Vagina (tissue), 2 donors: Measurements from ENCODE around the gene CDH13.

ENCODE experiments used
- POLR2A ChIP-seq, 2 donors: fragments of 450-650 bp; IDR thresholded peaks; one replicate each; pipeline ENCODE4 v1.6.1; 2017; ENCODE audit warnings: antibody characterized with exemption in 2 of 2, mild to moderate bottlenecking in 2 of 2, moderate library complexity in 2 of 2
- POLR2AphosphoS5 ChIP-seq, 2 donors: sonication (generic); formaldehyde crosslinking; IDR thresholded peaks; one replicate each; pipeline ENCODE4 v1.9.0; 2017; ENCODE audit warnings: antibody characterized with exemption in 2 of 2, mild to moderate bottlenecking in 2 of 2, low read depth in 1 of 2; ENCODE audit not compliant: insufficient read depth in 1 of 2
- TF ChIP-seq, protein P1 (sequence below), 3 experiments: fragments of 450-650 bp in 2 of 3; fragments of 200-600 bp in 1 of 3; sonication (generic) in 1 of 3; IDR thresholded peaks; one replicate each; pipeline ENCODE4 v1.5.1; 2017 to 2019; ENCODE audit warnings: antibody characterized with exemption in 3 of 3, mild to moderate bottlenecking in 2 of 3, moderate library complexity in 2 of 3

DNA sequence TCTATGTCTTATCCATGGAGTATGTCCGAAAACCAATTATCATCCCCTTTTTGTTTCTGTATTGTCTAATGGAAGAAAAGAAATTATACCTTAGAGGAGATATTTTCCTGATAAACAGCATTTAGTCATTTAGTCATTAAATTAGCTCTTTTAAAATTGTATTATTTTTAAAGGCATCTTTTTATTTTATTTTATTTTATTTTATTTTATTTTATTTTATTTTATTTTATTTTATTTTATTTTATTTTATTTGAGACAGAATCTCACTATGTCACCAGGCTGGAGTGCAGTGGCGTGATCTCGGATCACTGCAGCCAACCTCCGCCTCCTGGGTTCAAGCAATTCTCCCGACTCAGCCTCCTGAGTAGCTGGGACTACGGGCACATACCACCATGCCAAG, 559.1 kb downstream of the CDH13 start:
- TF ChIP-seq POLR2AphosphoS5 (IDR thresholded peaks at IDR 0.05; ENCODE audit: insufficient read depth in 1 of 2, low read depth in 1 of 2) (no peak), POLR2A (IDR thresholded peaks at IDR 0.05) (no peak)
- TF ChIP-seq, protein P1, sequence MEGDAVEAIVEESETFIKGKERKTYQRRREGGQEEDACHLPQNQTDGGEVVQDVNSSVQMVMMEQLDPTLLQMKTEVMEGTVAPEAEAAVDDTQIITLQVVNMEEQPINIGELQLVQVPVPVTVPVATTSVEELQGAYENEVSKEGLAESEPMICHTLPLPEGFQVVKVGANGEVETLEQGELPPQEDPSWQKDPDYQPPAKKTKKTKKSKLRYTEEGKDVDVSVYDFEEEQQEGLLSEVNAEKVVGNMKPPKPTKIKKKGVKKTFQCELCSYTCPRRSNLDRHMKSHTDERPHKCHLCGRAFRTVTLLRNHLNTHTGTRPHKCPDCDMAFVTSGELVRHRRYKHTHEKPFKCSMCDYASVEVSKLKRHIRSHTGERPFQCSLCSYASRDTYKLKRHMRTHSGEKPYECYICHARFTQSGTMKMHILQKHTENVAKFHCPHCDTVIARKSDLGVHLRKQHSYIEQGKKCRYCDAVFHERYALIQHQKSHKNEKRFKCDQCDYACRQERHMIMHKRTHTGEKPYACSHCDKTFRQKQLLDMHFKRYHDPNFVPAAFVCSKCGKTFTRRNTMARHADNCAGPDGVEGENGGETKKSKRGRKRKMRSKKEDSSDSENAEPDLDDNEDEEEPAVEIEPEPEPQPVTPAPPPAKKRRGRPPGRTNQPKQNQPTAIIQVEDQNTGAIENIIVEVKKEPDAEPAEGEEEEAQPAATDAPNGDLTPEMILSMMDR (IDR thresholded peaks at IDR 0.05), result no peak
